HG03103 (cell line): ENCODE measurements around the gene MGMT.

Experiments used
- ATAC-seq: cut with Tn5 transposase; IDR thresholded peaks from one replicate; pipeline ENCODE4 v1.9.1; 2021; ENCODE audit warnings: low read depth; ENCODE audit not compliant: unreplicated experiment

Gene MGMT

GRCh38 chr10:129745186-129745750 is 278.2 kb downstream of the MGMT start:
- no peak for ATAC-seq

GRCh38 chr10:129754211-129755050 is 287.4 kb downstream of the MGMT start:
- ATAC-seq: no peak

- no peak for ATAC-seq
These were observed 288.1 kb downstream of the MGMT start for GRCh38 chr10:129755158-129755591.

- no peak for ATAC-seq
These were observed 288.6 kb downstream of the MGMT start for GRCh38 chr10:129755621-129756020.

- no peak for ATAC-seq
These were observed 290.2 kb downstream of the MGMT start for GRCh38 chr10:129756912-129757901.

- ATAC-seq: no peak
These were observed 291.4 kb downstream of the MGMT start for GRCh38 chr10:129758207-129759021.

GRCh38 chr10:129759214-129760002 is 292.4 kb downstream of the MGMT start:
- no peak for ATAC-seq

GRCh38 chr10:129760003-129760315 is 292.9 kb downstream of the MGMT start:
- no peak for ATAC-seq

GRCh38 chr10:129760416-129760815 is 293.4 kb downstream of the MGMT start:
- ATAC-seq: no peak

GRCh38 chr10:129761197-129761972 is 294.3 kb downstream of the MGMT start:
- no peak for ATAC-seq

- no peak for ATAC-seq
These were observed 295.2 kb downstream of the MGMT start for GRCh38 chr10:129761981-129762956.

- ATAC-seq: no peak
These were observed 297.2 kb downstream of the MGMT start for GRCh38 chr10:129764011-129764900.

- ATAC-seq: no peak
These were observed 298.0 kb downstream of the MGMT start for GRCh38 chr10:129764901-129765663.

GRCh38 chr10:129765664-129766550 is 298.9 kb downstream of the MGMT start:
- no peak for ATAC-seq
